Measurements from ENCODE around the gene IL13. TPM values are rescaled to one million over a fixed set of nuclear protein-coding genes. Genes with fewer than 3 reads are reported as not detected.
"Not testable (repeated sequence)": the region's sequence is repeated elsewhere in the genome, so short reads cannot be mapped to it uniquely, and the experiment has no call there.

Gene IL13
- total and polyA plus RNA-seq, 4 experiments from 2014 or later, result not detected

GRCh38 chr5:132629230-132629944 lies 28.6 kb upstream of the IL13 start:
- DNase-seq, result peak in 2 of 5 donors; percentile 5 to 8
- intact Hi-C loops (cut with micrococcal nuclease), result no loop called here
- Histone ChIP-seq H3K9me3 (ENCODE audit: control insufficient read depth in 1 of 2, low read length in 2 of 2) (no peaks in the 10 kb centered on the region), H3K4me1 (ENCODE audit: insufficient read depth, low read length) (peaks cover 7% of the 10 kb centered on the region), H3K27ac (ENCODE audit: low read depth, low read length) (no peak overlapping the region), H3K4me3 (ENCODE audit: low read length in 2 of 2) (no peak overlapping the region), H3K36me3 (ENCODE audit: insufficient read depth, low read length) (no peaks in the 10 kb centered on the region), H3K27me3 (ENCODE audit: insufficient read depth, low read length) (no peaks in the 10 kb centered on the region)
- no peaks in the 10 kb centered on the region for H3K9me3 Mint-ChIP-seq
- H3K4me3 Mint-ChIP-seq, result peak overlapping the region in 2 of 8 donors; percentile 2 to 18
- no peaks in the 10 kb centered on the region for H3K27me3 Mint-ChIP-seq
- CTCF ChIA-PET (ENCODE audit: partially characterized antibody), result interaction anchor here (1.0 to 2.3 kb wide), 3 partner anchors 10 to 191 kb away, joined by 4 to 7 read pairs (median 7); no protein-coding TSS in a partner anchor
- POLR2A ChIA-PET (ENCODE audit: partially characterized antibody), result no interaction called here
- peaks cover 10 to 22% (median 14%) of the 10 kb centered on the region in 4 donors for H3K4me1 Mint-ChIP-seq
- peaks cover 26 to 36% of the 10 kb centered on the region in 2 donors for H3K36me3 Mint-ChIP-seq
- H3K27ac Mint-ChIP-seq, result peak overlapping the region; percentile 34 to 69 (median 61)

GRCh38 chr5:132633587-132633986 lies 24.4 kb upstream of the IL13 start:
- DNase-seq; intact Hi-C loops (cut with micrococcal nuclease); H3K27ac ChIP-seq (ENCODE audit: low read depth, low read length); POLR2A ChIA-PET (ENCODE audit: partially characterized antibody); H3K4me3 Mint-ChIP-seq; H3K27me3 Mint-ChIP-seq; H3K27me3 ChIP-seq (ENCODE audit: insufficient read depth, low read length); H3K9me3 Mint-ChIP-seq; H3K4me1 ChIP-seq (ENCODE audit: insufficient read depth, low read length); H3K27ac Mint-ChIP-seq; H3K4me3 ChIP-seq (ENCODE audit: low read length in 2 of 2); H3K9me3 ChIP-seq (ENCODE audit: control insufficient read depth in 1 of 2, low read length in 2 of 2): not testable (repeated sequence)
- Mint-ChIP-seq H3K4me1 (peaks cover 10 to 20% (median 16%) of the 10 kb centered on the region in 4 donors), H3K36me3 (peaks cover 41 to 50% of the 10 kb centered on the region in 2 donors)
- peaks cover 10% of the 10 kb centered on the region for H3K36me3 ChIP-seq (ENCODE audit: insufficient read depth, low read length)
- CTCF ChIA-PET (ENCODE audit: partially characterized antibody), result interaction anchor here (1.2 to 2.0 kb wide), 2 partner anchors 21 to 187 kb away, joined by 3 to 5 read pairs; no protein-coding TSS in a partner anchor

- DNase-seq, result peak in 1 of 5 donors; percentile 4
- no peaks in the 10 kb centered on the region for H3K27me3 ChIP-seq (ENCODE audit: insufficient read depth, low read length)
- peaks cover 3 to 10% (median 8%) of the 10 kb centered on the region in 4 donors for H3K4me1 Mint-ChIP-seq
- intact Hi-C loops (cut with micrococcal nuclease), result no loop called here
- no peak overlapping the region for H3K4me3 Mint-ChIP-seq
- no peak overlapping the region for H3K4me3 ChIP-seq (ENCODE audit: low read length in 2 of 2)
- H3K4me1 ChIP-seq (ENCODE audit: insufficient read depth, low read length), result no peaks in the 10 kb centered on the region
- H3K27ac Mint-ChIP-seq, result peak overlapping the region in 1 of 7 donors; percentile 79
- no peaks in the 10 kb centered on the region for H3K9me3 ChIP-seq (ENCODE audit: control insufficient read depth in 1 of 2, low read length in 2 of 2)
- ChIA-PET CTCF (ENCODE audit: partially characterized antibody) (no interaction called here), POLR2A (ENCODE audit: partially characterized antibody) (no interaction called here)
- peaks cover 50 to 51% of the 10 kb centered on the region in 2 donors for H3K36me3 Mint-ChIP-seq
- H3K27ac ChIP-seq (ENCODE audit: low read depth, low read length), result no peak overlapping the region
- H3K9me3 Mint-ChIP-seq, result no peaks in the 10 kb centered on the region
- no peaks in the 10 kb centered on the region for H3K27me3 Mint-ChIP-seq
- peaks cover 26% of the 10 kb centered on the region for H3K36me3 ChIP-seq (ENCODE audit: insufficient read depth, low read length)
Measured at GRCh38 chr5:132635873-132636272, 22.1 kb upstream of the IL13 start.

GRCh38 chr5:132637241-132637640 lies 20.7 kb upstream of the IL13 start:
- Mint-ChIP-seq H3K27ac (peak overlapping the region in 1 of 7 donors; percentile 8), H3K36me3 (peaks cover 46 to 58% of the 10 kb centered on the region in 2 donors), H3K9me3 (no peaks in the 10 kb centered on the region), H3K27me3 (no peaks in the 10 kb centered on the region), H3K4me1 (peaks cover 3 to 9% (median 6%) of the 10 kb centered on the region in 4 donors), H3K4me3 (no peak overlapping the region)
- POLR2A ChIA-PET (ENCODE audit: partially characterized antibody), result no interaction called here
- intact Hi-C loops (cut with micrococcal nuclease), result no loop called here
- CTCF ChIA-PET (ENCODE audit: partially characterized antibody), result no interaction called here
- no peak for DNase-seq
- Histone ChIP-seq H3K36me3 (ENCODE audit: insufficient read depth, low read length) (peaks cover 33% of the 10 kb centered on the region), H3K4me3 (ENCODE audit: low read length in 2 of 2) (no peak overlapping the region), H3K4me1 (ENCODE audit: insufficient read depth, low read length) (no peaks in the 10 kb centered on the region), H3K9me3 (ENCODE audit: control insufficient read depth in 1 of 2, low read length in 2 of 2) (no peaks in the 10 kb centered on the region), H3K27ac (ENCODE audit: low read depth, low read length) (no peak overlapping the region), H3K27me3 (ENCODE audit: insufficient read depth, low read length) (no peaks in the 10 kb centered on the region)

- Mint-ChIP-seq H3K27ac (peak overlapping the region in 1 of 7 donors; percentile 8), H3K36me3 (peaks cover 49 to 75% of the 10 kb centered on the region in 2 donors), H3K4me3 (no peak overlapping the region), H3K4me1 (peaks cover 3 to 9% (median 4%) of the 10 kb centered on the region in 4 donors), H3K27me3 (no peaks in the 10 kb centered on the region), H3K9me3 (no peaks in the 10 kb centered on the region)
- peaks cover 33% of the 10 kb centered on the region for H3K36me3 ChIP-seq (ENCODE audit: insufficient read depth, low read length)
- H3K27ac ChIP-seq (ENCODE audit: low read depth, low read length), result no peak overlapping the region
- no peaks in the 10 kb centered on the region for H3K27me3 ChIP-seq (ENCODE audit: insufficient read depth, low read length)
- no peaks in the 10 kb centered on the region for H3K4me1 ChIP-seq (ENCODE audit: insufficient read depth, low read length)
- POLR2A ChIA-PET (ENCODE audit: partially characterized antibody), result no interaction called here
- no peak for DNase-seq
- CTCF ChIA-PET (ENCODE audit: partially characterized antibody), result interaction anchor here (1.5 kb wide), 1 partner anchor 10 kb away, joined by 4 read pairs; no protein-coding TSS in a partner anchor
- intact Hi-C loops (cut with micrococcal nuclease), result no loop called here
- H3K4me3 ChIP-seq (ENCODE audit: low read length in 2 of 2), result no peak overlapping the region
- H3K9me3 ChIP-seq (ENCODE audit: control insufficient read depth in 1 of 2, low read length in 2 of 2), result no peaks in the 10 kb centered on the region
Measured at GRCh38 chr5:132639706-132640130, 18.3 kb upstream of the IL13 start.

- Histone ChIP-seq H3K9me3 (ENCODE audit: control insufficient read depth in 1 of 2, low read length in 2 of 2) (no peaks in the 10 kb centered on the region), H3K27ac (ENCODE audit: low read depth, low read length) (no peak overlapping the region), H3K27me3 (ENCODE audit: insufficient read depth, low read length) (no peaks in the 10 kb centered on the region), H3K4me1 (ENCODE audit: insufficient read depth, low read length) (no peaks in the 10 kb centered on the region), H3K36me3 (ENCODE audit: insufficient read depth, low read length) (peaks cover 33% of the 10 kb centered on the region), H3K4me3 (ENCODE audit: low read length in 2 of 2) (no peak overlapping the region)
- peaks cover 53 to 78% of the 10 kb centered on the region in 2 donors for H3K36me3 Mint-ChIP-seq
- H3K4me3 Mint-ChIP-seq, result no peak overlapping the region
- DNase-seq, result no peak
- H3K9me3 Mint-ChIP-seq, result peaks cover 0 to 2% (median 0%) of the 10 kb centered on the region in 8 donors
- ChIA-PET CTCF (ENCODE audit: partially characterized antibody) (no interaction called here), POLR2A (ENCODE audit: partially characterized antibody) (no interaction called here)
- peak overlapping the region in 2 of 7 donors; percentile 43 to 72 for H3K27ac Mint-ChIP-seq
- peaks cover 0 to 1% (median under 1%) of the 10 kb centered on the region in 4 donors for H3K4me1 Mint-ChIP-seq
- no peaks in the 10 kb centered on the region for H3K27me3 Mint-ChIP-seq
- intact Hi-C loops (cut with micrococcal nuclease), result no loop called here
Measured at GRCh38 chr5:132640613-132641012, 17.4 kb upstream of the IL13 start.

- H3K27me3 Mint-ChIP-seq, result no peaks in the 10 kb centered on the region
- no peaks in the 10 kb centered on the region for H3K4me1 ChIP-seq (ENCODE audit: insufficient read depth, low read length)
- H3K9me3 ChIP-seq (ENCODE audit: control insufficient read depth in 1 of 2, low read length in 2 of 2), result no peaks in the 10 kb centered on the region
- peak overlapping the region in 1 of 7 donors; percentile 43 for H3K27ac Mint-ChIP-seq
- ChIA-PET POLR2A (ENCODE audit: partially characterized antibody) (no interaction called here), CTCF (ENCODE audit: partially characterized antibody) (no interaction called here)
- H3K4me3 Mint-ChIP-seq, result no peak overlapping the region
- H3K27me3 ChIP-seq (ENCODE audit: insufficient read depth, low read length), result no peaks in the 10 kb centered on the region
- H3K4me3 ChIP-seq (ENCODE audit: low read length in 2 of 2), result no peak overlapping the region
- peaks cover 0 to 2% (median 0%) of the 10 kb centered on the region in 8 donors for H3K9me3 Mint-ChIP-seq
- no peak for DNase-seq
- peaks cover 52 to 76% of the 10 kb centered on the region in 2 donors for H3K36me3 Mint-ChIP-seq
- intact Hi-C loops (cut with micrococcal nuclease), result no loop called here
- H3K36me3 ChIP-seq (ENCODE audit: insufficient read depth, low read length), result peaks cover 33% of the 10 kb centered on the region
- H3K4me1 Mint-ChIP-seq, result no peaks in the 10 kb centered on the region
- H3K27ac ChIP-seq (ENCODE audit: low read depth, low read length), result no peak overlapping the region
Measured at GRCh38 chr5:132641241-132641723, 16.7 kb upstream of the IL13 start.

Measured in CD4-positive, alpha-beta memory T cell (primary cell).